ENCODE data around the gene CELA3B. TPM values are rescaled to one million over a fixed set of nuclear protein-coding genes. Genes with fewer than 3 reads are reported as not detected.
"Not testable (repeated sequence)": the region's sequence is repeated elsewhere in the genome, so short reads cannot be mapped to it uniquely, and the experiment has no call there.

CELA3B gene
- polyA plus RNA-seq, 3 donors from 2014 or later = not detected

- not testable (repeated sequence) for H3K4me3 Mint-ChIP-seq; H3K4me1 Mint-ChIP-seq; H3K27me3 Mint-ChIP-seq (ENCODE audit: low read depth in 3 of 3); H3K9me3 Mint-ChIP-seq; H3K36me3 Mint-ChIP-seq; H3K27ac Mint-ChIP-seq; DNase-seq
Observed at GRCh38 chr1:21975296-21975695, 1.5 kb upstream of the CELA3B start.

- not testable (repeated sequence) for H3K36me3 Mint-ChIP-seq; H3K4me3 Mint-ChIP-seq; H3K27me3 Mint-ChIP-seq (ENCODE audit: low read depth in 3 of 3); H3K27ac Mint-ChIP-seq; H3K9me3 Mint-ChIP-seq; DNase-seq; H3K4me1 Mint-ChIP-seq
Observed at GRCh38 chr1:21978209-21978608, 1.4 kb downstream of the CELA3B start.

GRCh38 chr1:21980515-21981220 lies 3.8 kb downstream of the CELA3B start:
- H3K4me1 Mint-ChIP-seq; H3K27me3 Mint-ChIP-seq (ENCODE audit: low read depth in 3 of 3); H3K4me3 Mint-ChIP-seq; H3K9me3 Mint-ChIP-seq; H3K36me3 Mint-ChIP-seq; H3K27ac Mint-ChIP-seq; DNase-seq: not testable (repeated sequence)

GRCh38 chr1:21981253-21981652 lies 4.4 kb downstream of the CELA3B start:
- DNase-seq; H3K27ac Mint-ChIP-seq; H3K27me3 Mint-ChIP-seq (ENCODE audit: low read depth in 3 of 3); H3K4me1 Mint-ChIP-seq; H3K4me3 Mint-ChIP-seq; H3K36me3 Mint-ChIP-seq; H3K9me3 Mint-ChIP-seq: not testable (repeated sequence)

- not testable (repeated sequence) for H3K36me3 Mint-ChIP-seq; H3K4me1 Mint-ChIP-seq; H3K27me3 Mint-ChIP-seq (ENCODE audit: low read depth in 3 of 3); DNase-seq; H3K4me3 Mint-ChIP-seq; H3K9me3 Mint-ChIP-seq
- peak overlapping the region in 1 of 6 donors; percentile 51 for H3K27ac Mint-ChIP-seq
Observed at GRCh38 chr1:21982122-21982521, 5.3 kb downstream of the CELA3B start.

GRCh38 chr1:21983539-21983938 lies 6.7 kb downstream of the CELA3B start:
- not testable (repeated sequence) for H3K36me3 Mint-ChIP-seq; H3K27me3 Mint-ChIP-seq (ENCODE audit: low read depth in 3 of 3); H3K4me3 Mint-ChIP-seq; H3K9me3 Mint-ChIP-seq; DNase-seq; H3K27ac Mint-ChIP-seq; H3K4me1 Mint-ChIP-seq

- not testable (repeated sequence) for H3K9me3 Mint-ChIP-seq; H3K27me3 Mint-ChIP-seq (ENCODE audit: low read depth in 3 of 3); H3K36me3 Mint-ChIP-seq; H3K4me1 Mint-ChIP-seq; H3K4me3 Mint-ChIP-seq; DNase-seq; H3K27ac Mint-ChIP-seq
Observed at GRCh38 chr1:21985893-21986292, 9.1 kb downstream of the CELA3B start.

GRCh38 chr1:21986386-21986785 lies 9.6 kb downstream of the CELA3B start:
- H3K36me3 Mint-ChIP-seq; H3K4me3 Mint-ChIP-seq; H3K9me3 Mint-ChIP-seq; H3K27ac Mint-ChIP-seq; H3K27me3 Mint-ChIP-seq (ENCODE audit: low read depth in 3 of 3); H3K4me1 Mint-ChIP-seq; DNase-seq: not testable (repeated sequence)

GRCh38 chr1:21989672-21990393 lies 13.0 kb downstream of the CELA3B start:
- not testable (repeated sequence) for H3K27me3 Mint-ChIP-seq (ENCODE audit: low read depth in 3 of 3); H3K27ac Mint-ChIP-seq; H3K4me3 Mint-ChIP-seq; H3K36me3 Mint-ChIP-seq; H3K4me1 Mint-ChIP-seq; DNase-seq; H3K9me3 Mint-ChIP-seq

GRCh38 chr1:21992186-21992585 lies 15.4 kb downstream of the CELA3B start:
- H3K4me1 Mint-ChIP-seq = not testable (repeated sequence)

GRCh38 chr1:21994716-21995115 lies 17.9 kb downstream of the CELA3B start:
- H3K27me3 Mint-ChIP-seq (ENCODE audit: low read depth in 3 of 3); H3K36me3 Mint-ChIP-seq; H3K4me3 Mint-ChIP-seq; H3K4me1 Mint-ChIP-seq; DNase-seq; H3K27ac Mint-ChIP-seq; H3K9me3 Mint-ChIP-seq: not testable (repeated sequence)

More at GRCh38 chr1:21992186-21992585, 15.4 kb downstream of the CELA3B start:
- not testable (repeated sequence) for H3K9me3 Mint-ChIP-seq; H3K27ac Mint-ChIP-seq; H3K36me3 Mint-ChIP-seq; H3K27me3 Mint-ChIP-seq (ENCODE audit: low read depth in 3 of 3); DNase-seq; H3K4me3 Mint-ChIP-seq

GRCh38 chr1:21996663-21996970 lies 19.8 kb downstream of the CELA3B start:
- not testable (repeated sequence) for DNase-seq; H3K36me3 Mint-ChIP-seq; H3K4me3 Mint-ChIP-seq; H3K27me3 Mint-ChIP-seq (ENCODE audit: low read depth in 3 of 3); H3K9me3 Mint-ChIP-seq; H3K4me1 Mint-ChIP-seq; H3K27ac Mint-ChIP-seq

- not testable (repeated sequence) for H3K9me3 Mint-ChIP-seq; DNase-seq; H3K27me3 Mint-ChIP-seq (ENCODE audit: low read depth in 3 of 3); H3K4me3 Mint-ChIP-seq; H3K36me3 Mint-ChIP-seq; H3K27ac Mint-ChIP-seq; H3K4me1 Mint-ChIP-seq
Observed at GRCh38 chr1:21997891-21998623, 21.2 kb downstream of the CELA3B start.

- H3K9me3 Mint-ChIP-seq; H3K36me3 Mint-ChIP-seq; H3K4me3 Mint-ChIP-seq; DNase-seq; H3K27me3 Mint-ChIP-seq (ENCODE audit: low read depth in 3 of 3); H3K27ac Mint-ChIP-seq; H3K4me1 Mint-ChIP-seq: not testable (repeated sequence)
Observed at GRCh38 chr1:21998624-21999294, 21.9 kb downstream of the CELA3B start.
